ENCODE data around the gene CBR3.
A peak's percentile ranks its signal among the peaks of the same experiment; 100 is the strongest.
"Not testable (repeated sequence)": the region's sequence is repeated elsewhere in the genome, so short reads cannot be mapped to it uniquely, and the experiment has no call there.

The CBR3 gene

DNA sequence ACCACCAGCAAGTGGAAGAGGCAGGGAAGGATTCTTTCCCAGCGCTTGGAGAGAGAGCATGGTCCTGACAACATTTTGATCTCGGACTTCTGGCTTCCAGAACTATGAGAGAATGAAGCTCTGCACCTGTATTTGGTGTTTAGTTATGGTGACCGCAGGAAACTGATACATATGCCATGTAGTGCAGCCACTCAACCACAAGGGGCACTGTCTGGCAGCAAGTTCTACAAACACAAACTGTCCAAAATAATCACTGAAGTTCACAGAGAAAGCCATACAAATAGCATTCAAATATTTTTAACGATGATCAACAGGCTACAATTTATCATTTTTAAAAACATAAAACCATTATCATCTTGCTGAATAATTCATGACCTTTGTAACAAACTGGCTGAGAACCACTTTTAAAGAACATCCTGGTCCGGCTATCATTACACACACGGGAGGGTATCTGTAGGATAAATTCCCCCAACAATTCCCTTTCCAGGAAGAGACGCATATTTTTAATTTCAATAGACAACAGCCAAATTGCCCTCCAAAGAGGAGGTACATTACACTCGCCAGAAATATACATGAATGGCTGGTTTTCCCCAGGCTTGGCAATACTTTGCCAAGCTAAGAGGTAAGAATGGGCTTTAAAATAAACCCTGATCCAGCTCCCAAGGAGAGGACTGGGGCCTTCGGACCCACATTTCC is 9.2 kb upstream of the CBR3 start:
- H3K9me3 ChIP-seq = no peaks in the 10 kb centered on the region
- no peak overlapping the region for H3K4me3 ChIP-seq (ENCODE audit: low read depth, low read length)
- H3K36me3 ChIP-seq = no peaks in the 10 kb centered on the region
- H3K4me1 ChIP-seq = no peaks in the 10 kb centered on the region
- peak; percentile 97 for TF ChIP-seq CTCF (IDR thresholded peaks at IDR 0.05; ENCODE audit: low read depth, low read length)
- peaks cover 5% of the 10 kb centered on the region; the same call in 1 of the 2 replicates for H3K27me3 ChIP-seq
- DNase-seq = peak; percentile 50

- no peak overlapping the region for H3K4me3 ChIP-seq (ENCODE audit: low read depth, low read length)
- H3K9me3 ChIP-seq = no peaks in the 10 kb centered on the region
- TF ChIP-seq CTCF (IDR thresholded peaks at IDR 0.05; ENCODE audit: low read depth, low read length) = no peak
- H3K36me3 ChIP-seq = no peaks in the 10 kb centered on the region
- DNase-seq = no peak
- H3K4me1 ChIP-seq = no peaks in the 10 kb centered on the region
- peaks cover 9% of the 10 kb centered on the region; the same call in 1 of the 2 replicates for H3K27me3 ChIP-seq
These were observed 8.7 kb upstream of the CBR3 start for GRCh38 chr21:36126208-36126565.

- no peak for DNase-seq
- no peaks in the 10 kb centered on the region for H3K9me3 ChIP-seq
- no peak overlapping the region for H3K4me3 ChIP-seq (ENCODE audit: low read depth, low read length)
- no peaks in the 10 kb centered on the region for H3K36me3 ChIP-seq
- peaks cover 9% of the 10 kb centered on the region; the same call in 1 of the 2 replicates for H3K27me3 ChIP-seq
- H3K4me1 ChIP-seq = no peaks in the 10 kb centered on the region
- no peak for TF ChIP-seq CTCF (IDR thresholded peaks at IDR 0.05; ENCODE audit: low read depth, low read length)
These were observed 8.2 kb upstream of the CBR3 start for GRCh38 chr21:36126621-36127110.

DNA sequence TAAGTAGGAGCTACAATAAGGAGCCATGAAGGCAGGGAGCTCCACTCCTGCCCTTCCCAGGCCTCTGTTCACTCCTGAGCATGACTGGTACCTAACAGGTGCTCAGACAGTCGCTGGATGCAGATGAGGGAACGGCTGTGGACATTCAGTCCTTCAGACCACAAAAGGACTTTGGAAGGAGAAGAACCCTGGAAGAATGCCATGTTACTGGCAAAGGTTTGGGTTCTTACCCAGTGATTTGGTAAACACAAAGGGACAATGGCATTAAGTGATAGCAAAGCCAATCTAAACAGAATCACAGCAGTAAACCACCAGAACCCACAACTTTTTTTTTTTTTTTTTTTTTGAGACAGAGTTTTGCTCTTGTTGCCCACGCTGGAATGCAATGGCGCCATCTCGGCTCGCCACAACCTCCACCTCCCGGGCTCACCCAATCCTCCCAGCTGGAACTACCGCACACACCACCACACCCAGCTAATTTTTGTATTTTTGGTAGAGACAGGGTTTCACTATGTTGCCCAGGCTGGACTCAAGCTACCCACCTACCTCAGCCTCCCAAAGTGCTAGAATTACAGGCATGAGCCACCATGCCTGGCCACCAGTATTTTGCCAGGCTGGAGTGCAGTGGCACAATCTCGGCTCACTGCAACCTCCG is 7.5 kb upstream of the CBR3 start:
- TF ChIP-seq CTCF (IDR thresholded peaks at IDR 0.05; ENCODE audit: low read depth, low read length) = no peak
- H3K27me3 ChIP-seq = peaks cover 11% of the 10 kb centered on the region
- no peak for DNase-seq
- no peaks in the 10 kb centered on the region for H3K9me3 ChIP-seq
- H3K36me3 ChIP-seq = no peaks in the 10 kb centered on the region
- no peaks in the 10 kb centered on the region for H3K4me1 ChIP-seq
- H3K4me3 ChIP-seq (ENCODE audit: low read depth, low read length) = no peak overlapping the region

DNA sequence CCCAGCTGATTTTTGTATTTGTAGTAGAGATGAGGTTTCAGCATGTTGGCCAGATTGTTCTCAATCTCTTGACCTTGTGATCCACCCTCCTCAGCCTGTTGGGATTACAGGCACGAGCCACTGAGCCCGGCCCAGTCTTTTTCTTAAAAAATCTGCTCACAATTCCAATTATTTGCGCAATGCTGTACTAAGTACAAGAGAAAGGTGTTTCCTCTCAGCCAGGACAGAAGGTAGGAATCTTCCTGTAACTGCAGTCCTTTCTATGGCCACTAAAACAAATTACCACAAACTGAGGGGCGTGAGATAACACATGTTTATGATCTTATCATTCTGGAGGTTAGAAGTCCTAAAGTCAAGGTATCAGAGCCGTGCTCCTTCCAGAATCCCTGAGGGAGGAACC is 6.9 kb upstream of the CBR3 start:
- H3K9me3 ChIP-seq = no peaks in the 10 kb centered on the region
- H3K4me3 ChIP-seq (ENCODE audit: low read depth, low read length) = no peak overlapping the region
- H3K4me1 ChIP-seq = no peaks in the 10 kb centered on the region
- peaks cover 14% of the 10 kb centered on the region for H3K27me3 ChIP-seq
- no peaks in the 10 kb centered on the region for H3K36me3 ChIP-seq
- TF ChIP-seq CTCF (IDR thresholded peaks at IDR 0.05; ENCODE audit: low read depth, low read length) = no peak
- DNase-seq = no peak

GRCh38 chr21:36129219-36129618 is 5.7 kb upstream of the CBR3 start:
- no peak for TF ChIP-seq CTCF (IDR thresholded peaks at IDR 0.05; ENCODE audit: low read depth, low read length)
- Histone ChIP-seq H3K4me1 (no peaks in the 10 kb centered on the region), H3K27me3 (peaks cover 19% of the 10 kb centered on the region), H3K36me3 (no peaks in the 10 kb centered on the region), H3K4me3 (ENCODE audit: low read depth, low read length) (no peak overlapping the region), H3K9me3 (no peaks in the 10 kb centered on the region)
- DNase-seq = no peak

- not testable (repeated sequence) for H3K4me3 ChIP-seq (ENCODE audit: low read depth, low read length)
These were observed 4.5 kb upstream of the CBR3 start for GRCh38 chr21:36130414-36130762.

GRCh38 chr21:36130839-36131238 is 4.0 kb upstream of the CBR3 start:
- H3K4me3 ChIP-seq (ENCODE audit: low read depth, low read length); H3K9me3 ChIP-seq; DNase-seq; H3K36me3 ChIP-seq; H3K4me1 ChIP-seq: not testable (repeated sequence)
- peaks cover 35% of the 10 kb centered on the region for H3K27me3 ChIP-seq

More at GRCh38 chr21:36130414-36130762, 4.5 kb upstream of the CBR3 start:
- not testable (repeated sequence) for DNase-seq, H3K9me3 ChIP-seq, H3K4me1 ChIP-seq, H3K36me3 ChIP-seq
- peaks cover 30% of the 10 kb centered on the region for H3K27me3 ChIP-seq
